RWPE2 (cell line): ENCODE measurements around the gene MAP7.
A peak's percentile ranks its signal among the peaks of the same experiment; 100 is the strongest.

Experiments
- ATAC-seq: fragments of 200-7000 bp; cut with Tn5 transposase; 3 replicates; pipeline ENCODE4 v1.9.1; 2021; ENCODE audit warnings: low read depth
- DNase-seq: peaks from one replicate; pipeline ENCODE4 v3.0.0-alpha.2; 2020; ENCODE audit warnings: low spot score
- H3K27ac ChIP-seq: fragments of 450-650 bp; 2 replicates; pipeline ENCODE4 v1.5.1; 2017; ENCODE audit warnings: mild to moderate bottlenecking; ENCODE audit not compliant: poor library complexity, severe bottlenecking
- H3K27me3 ChIP-seq: fragments of 250-450 bp; sonication (Bioruptor Pico); 2 replicates; pipeline ENCODE4 v1.5.1; 2021; ENCODE audit warnings: mild to moderate bottlenecking, moderate library complexity; ENCODE audit not compliant: insufficient read depth, poor library complexity, severe bottlenecking
- H3K36me3 ChIP-seq: fragments of 250-450 bp; sonication (Bioruptor Pico); 2 replicates; pipeline ENCODE4 v1.5.1; 2020; ENCODE audit warnings: low read depth, mild to moderate bottlenecking, moderate library complexity
- H3K4me1 ChIP-seq: fragments of 250-450 bp; sonication (Bioruptor Pico); 2 replicates; pipeline ENCODE4 v1.5.1; 2021; ENCODE audit warnings: mild to moderate bottlenecking, moderate library complexity; ENCODE audit not compliant: insufficient read depth, poor library complexity, severe bottlenecking
- H3K4me3 ChIP-seq: fragments of 250-450 bp; sonication (Bioruptor Pico); 2 replicates; pipeline ENCODE4 v1.5.1; 2021; ENCODE audit warnings: mild to moderate bottlenecking, moderate library complexity; ENCODE audit not compliant: severe bottlenecking
- H3K9me3 ChIP-seq: fragments of 250-450 bp; sonication (Bioruptor Pico); 2 replicates; pipeline ENCODE4 v1.5.1; 2021; ENCODE audit warnings: mild to moderate bottlenecking, moderate library complexity; ENCODE audit not compliant: severe bottlenecking
- CTCF ChIP-seq: fragments of 450-650 bp; IDR thresholded peaks from one replicate; pipeline ENCODE4 v1.5.1; 2017; ENCODE audit warnings: mild to moderate bottlenecking, moderate library complexity; ENCODE audit not compliant: poor library complexity, severe bottlenecking

MAP7 gene

DNA sequence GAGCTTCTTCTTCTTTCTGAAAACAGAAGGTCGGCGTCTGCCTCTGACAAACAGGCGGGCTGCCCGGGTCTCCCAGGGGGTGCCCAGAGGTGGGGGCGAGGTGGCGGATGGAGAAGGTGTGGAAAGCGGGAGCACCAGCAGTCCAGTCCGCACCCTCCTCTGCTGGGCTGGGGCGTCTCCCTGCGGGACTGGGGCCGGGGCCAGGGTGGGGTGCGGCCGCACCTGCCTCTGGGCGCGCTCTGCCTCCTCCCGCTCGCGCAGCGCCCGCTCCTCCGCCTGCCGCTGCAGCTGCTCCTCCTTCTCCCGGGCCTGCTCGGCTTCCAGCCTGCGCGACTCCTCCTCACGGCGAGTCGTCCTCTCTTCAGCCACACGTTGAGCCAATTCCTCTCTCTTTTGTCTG is 189.4 kb downstream of the MAP7 start:
- TF ChIP-seq CTCF, result no peak
- Histone ChIP-seq H3K9me3 (no peaks in the 10 kb centered on the region), H3K27ac (no peak overlapping the region), H3K36me3 (peaks cover 40% of the 10 kb centered on the region), H3K4me1 (no peaks in the 10 kb centered on the region), H3K27me3 (no peaks in the 10 kb centered on the region), H3K4me3 (no peak overlapping the region)
- ATAC-seq, result no peak
- DNase-seq, result no peak

- Histone ChIP-seq H3K27ac (no peak overlapping the region), H3K9me3 (no peaks in the 10 kb centered on the region), H3K36me3 (peaks cover 41% of the 10 kb centered on the region), H3K4me1 (no peaks in the 10 kb centered on the region), H3K27me3 (no peaks in the 10 kb centered on the region), H3K4me3 (no peak overlapping the region)
- no peak for DNase-seq
- ATAC-seq, result no peak
- TF ChIP-seq CTCF, result no peak
Measured at GRCh38 chr6:136359851-136360250, 190.4 kb downstream of the MAP7 start.

GRCh38 chr6:136351518-136352110 is 198.6 kb downstream of the MAP7 start:
- ATAC-seq (no peak), DNase-seq (no peak)
- H3K27ac ChIP-seq, result no peak overlapping the region
- H3K9me3 ChIP-seq, result no peaks in the 10 kb centered on the region
- H3K4me1 ChIP-seq, result peaks cover 7% of the 10 kb centered on the region
- no peak for TF ChIP-seq CTCF
- peaks cover 20% of the 10 kb centered on the region for H3K36me3 ChIP-seq
- H3K4me3 ChIP-seq, result no peak overlapping the region
- no peaks in the 10 kb centered on the region for H3K27me3 ChIP-seq

DNA sequence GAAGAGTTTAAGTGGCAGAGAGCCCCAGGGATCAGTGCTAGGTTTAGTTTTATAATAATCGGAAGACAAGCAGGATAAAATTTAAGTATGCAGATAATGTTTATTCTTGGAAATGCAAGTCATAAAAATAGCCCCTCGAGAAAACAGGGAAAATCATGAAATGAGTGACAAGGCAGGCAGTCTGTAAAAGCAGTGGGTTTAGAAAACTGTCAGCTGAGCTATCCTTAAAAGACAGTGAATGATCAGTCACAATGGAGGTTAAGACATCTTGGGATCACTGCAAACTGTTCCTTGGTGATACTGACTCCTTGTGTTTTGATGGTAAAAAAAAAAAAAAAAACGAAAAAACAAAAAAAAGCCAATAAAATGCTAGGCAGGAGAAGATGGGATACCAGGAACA is 199.3 kb downstream of the MAP7 start:
- peaks cover 7% of the 10 kb centered on the region for H3K4me1 ChIP-seq
- no peaks in the 10 kb centered on the region for H3K9me3 ChIP-seq
- no peak for TF ChIP-seq CTCF
- peaks cover 23% of the 10 kb centered on the region for H3K36me3 ChIP-seq
- DNase-seq (no peak), ATAC-seq (no peak)
- H3K27me3 ChIP-seq, result no peaks in the 10 kb centered on the region
- no peak overlapping the region for H3K27ac ChIP-seq
- H3K4me3 ChIP-seq, result no peak overlapping the region

GRCh38 chr6:136347847-136348246 is 202.4 kb downstream of the MAP7 start:
- Histone ChIP-seq H3K27ac (no peak overlapping the region), H3K36me3 (peaks cover 20% of the 10 kb centered on the region), H3K27me3 (no peaks in the 10 kb centered on the region), H3K4me1 (peaks cover 7% of the 10 kb centered on the region), H3K4me3 (no peak overlapping the region), H3K9me3 (no peaks in the 10 kb centered on the region)
- TF ChIP-seq CTCF, result no peak
- ATAC-seq, result peak; percentile 72
- no peak for DNase-seq
